Ishikawa (cell line): ENCODE measurements around the gene SLC38A2.

Experiments
- CEBPB ChIP-seq: IDR thresholded peaks from 2 replicates; pipeline ENCODE4 v1.6.1; 2012
- CREB1 ChIP-seq: IDR thresholded peaks from 2 replicates; pipeline ENCODE4 v1.6.1; 2012; ENCODE audit warnings: low read depth
- EGR1 ChIP-seq: IDR thresholded peaks from 2 replicates; pipeline ENCODE4 v1.6.1; 2012
- EP300 ChIP-seq: IDR thresholded peaks from 2 replicates; pipeline ENCODE4 v1.6.1; 2012; ENCODE audit warnings: borderline replicate concordance
- FOXM1 ChIP-seq: IDR thresholded peaks from 2 replicates; pipeline ENCODE4 v1.6.1; 2012; ENCODE audit warnings: low read depth, borderline replicate concordance
- MAX ChIP-seq: IDR thresholded peaks from 2 replicates; pipeline ENCODE4 v1.6.1; 2012
- NFIC ChIP-seq: IDR thresholded peaks from 2 replicates; pipeline ENCODE4 v1.6.1; 2012
- RAD21 ChIP-seq: IDR thresholded peaks from 2 replicates; pipeline ENCODE4 v1.6.1; 2012; ENCODE audit warnings: low read depth
- REST ChIP-seq: IDR thresholded peaks from 2 replicates; pipeline ENCODE4 v1.6.1; 2012; ENCODE audit warnings: low read depth, mild to moderate bottlenecking
- TAF1 ChIP-seq: IDR thresholded peaks from 2 replicates; pipeline ENCODE4 v1.6.1; 2012; ENCODE audit warnings: low read depth, mild to moderate bottlenecking
- TCF12 ChIP-seq: IDR thresholded peaks from 2 replicates; pipeline ENCODE4 v1.6.1; 2012; ENCODE audit warnings: low read depth
- TEAD4 ChIP-seq: IDR thresholded peaks from 2 replicates; pipeline ENCODE4 v1.6.1; 2012
- USF1 ChIP-seq: IDR thresholded peaks from 2 replicates; pipeline ENCODE4 v1.6.1; 2012
- YY1 ChIP-seq: IDR thresholded peaks from 2 replicates; pipeline ENCODE4 v1.6.1; 2012; ENCODE audit warnings: low read depth
- ZBTB7A ChIP-seq: IDR thresholded peaks from 2 replicates; pipeline ENCODE4 v1.6.1; 2012; ENCODE audit warnings: low read depth

SLC38A2 gene

DNA sequence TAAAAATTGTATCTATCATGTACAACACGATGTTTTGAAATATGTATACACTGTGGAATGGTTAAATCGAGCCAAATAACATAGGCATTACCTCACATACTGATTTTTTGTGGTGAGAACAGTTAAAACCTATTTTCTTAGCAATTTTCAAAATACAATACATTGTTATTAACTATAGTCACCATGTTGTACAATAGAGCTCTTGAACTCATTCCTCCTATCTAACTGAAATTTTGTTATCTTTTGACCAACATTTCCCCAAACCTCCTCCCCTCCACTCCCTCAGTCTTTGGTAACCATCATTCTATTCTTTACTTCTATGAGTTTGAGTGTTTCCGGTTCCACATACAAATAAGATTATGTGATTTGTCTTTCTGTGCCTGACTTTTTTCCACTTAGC lies 6.8 kb upstream of the SLC38A2 start:
- TF ChIP-seq EP300 (no peak), TAF1 (no peak), USF1 (no peak), CREB1 (no peak), TEAD4 (no peak), YY1 (no peak), EGR1 (no peak), NFIC (no peak)

DNA sequence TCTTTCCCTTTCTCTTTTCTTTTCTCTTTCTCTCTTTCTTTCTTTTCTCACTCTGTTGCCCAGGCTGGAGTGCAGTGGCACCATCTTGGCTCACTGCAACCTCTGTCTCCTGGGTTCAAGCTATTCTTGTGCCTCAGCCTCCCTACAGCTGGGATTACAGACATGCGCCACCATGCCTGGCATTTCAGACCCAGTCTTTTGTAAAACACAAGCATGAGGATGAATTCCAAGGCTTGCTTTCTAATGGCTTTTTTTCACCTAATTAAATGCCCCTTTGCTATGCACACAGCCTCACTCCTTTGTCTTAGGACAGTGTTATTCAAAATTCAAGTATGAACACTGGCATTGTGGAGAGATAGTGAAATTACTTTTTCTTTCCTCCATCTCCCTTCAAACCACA lies 6.0 kb upstream of the SLC38A2 start:
- no peak for TF ChIP-seq USF1
- TF ChIP-seq YY1, result no peak
- no peak for TF ChIP-seq REST
- TF ChIP-seq RAD21, result no peak
- no peak for TF ChIP-seq TEAD4
- TF ChIP-seq CREB1, result no peak
- no peak for TF ChIP-seq MAX
- TF ChIP-seq CEBPB, result no peak
- no peak for TF ChIP-seq EP300
- TF ChIP-seq NFIC, result no peak
- no peak for TF ChIP-seq TAF1
- TF ChIP-seq FOXM1, result no peak
- TF ChIP-seq EGR1, result no peak

GRCh38 chr12:46377678-46378077 lies 5.1 kb upstream of the SLC38A2 start:
- TF ChIP-seq TCF12 (no peak), CEBPB (no peak), USF1 (no peak)

DNA sequence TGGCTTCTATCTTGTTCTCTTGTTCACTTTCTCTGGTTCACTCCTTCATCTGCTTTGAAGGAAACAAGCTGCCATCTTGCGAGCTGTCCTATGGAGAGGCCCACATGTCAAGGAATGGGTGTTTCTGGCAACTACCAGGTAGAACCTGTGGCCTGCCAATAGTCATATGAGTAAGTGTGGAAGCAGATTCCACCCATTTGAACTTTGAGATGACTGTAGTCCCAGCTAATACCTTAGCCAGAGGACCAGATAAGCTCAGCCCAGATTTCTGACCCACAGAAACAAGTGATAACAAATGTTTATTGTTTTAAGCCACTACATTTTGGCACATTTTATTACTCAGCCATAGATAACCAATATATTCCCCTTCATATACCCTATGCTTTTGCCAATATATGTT lies 4.0 kb upstream of the SLC38A2 start:
- no peak for TF ChIP-seq MAX
- no peak for TF ChIP-seq YY1
- no peak for TF ChIP-seq EP300
- no peak for TF ChIP-seq CEBPB

- TF ChIP-seq ZBTB7A (no peak), RAD21 (no peak), CREB1 (no peak), TCF12 (no peak), USF1 (no peak), EP300 (no peak), TEAD4 (no peak), REST (no peak), YY1 (no peak), MAX (no peak), CEBPB (no peak), EGR1 (no peak)
Observed at GRCh38 chr12:46374711-46375110, 2.1 kb upstream of the SLC38A2 start.

DNA sequence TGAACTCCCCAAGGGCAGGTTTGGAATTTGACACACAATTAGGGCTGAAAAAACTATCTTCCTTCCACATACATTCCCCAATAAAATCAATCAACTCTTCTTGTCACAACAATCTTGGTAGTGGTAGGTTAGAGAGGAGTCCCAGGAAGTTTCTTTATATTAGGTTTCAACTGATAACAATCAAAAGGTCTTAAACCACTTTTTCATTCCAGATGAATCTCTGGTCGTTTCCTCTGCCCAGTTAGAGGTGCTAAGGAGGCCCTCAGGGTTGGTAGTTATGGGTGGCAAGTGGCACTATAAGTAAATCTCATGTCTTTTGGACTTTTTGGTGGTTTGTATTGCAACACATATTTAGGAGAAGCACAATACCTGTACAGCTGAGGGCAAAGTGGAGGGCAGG lies 1.7 kb upstream of the SLC38A2 start:
- no peak for TF ChIP-seq NFIC
- TF ChIP-seq TAF1, result no peak
- TF ChIP-seq REST, result no peak
- no peak for TF ChIP-seq EP300
- no peak for TF ChIP-seq TCF12
- TF ChIP-seq CEBPB, result no peak
- no peak for TF ChIP-seq FOXM1
- no peak for TF ChIP-seq RAD21
